ENCODE data around the gene ZNF865. TPM values are rescaled to one million over a fixed set of nuclear protein-coding genes. Genes with fewer than 3 reads are reported as not detected.

ZNF865 gene
- total and polyA plus RNA-seq, 10 of the 15 experiments (the other 5 are each of a cell fraction or from before 2014, with no cell fraction given): 0.02 to 18.3 (median 0.90) TPM

DNA sequence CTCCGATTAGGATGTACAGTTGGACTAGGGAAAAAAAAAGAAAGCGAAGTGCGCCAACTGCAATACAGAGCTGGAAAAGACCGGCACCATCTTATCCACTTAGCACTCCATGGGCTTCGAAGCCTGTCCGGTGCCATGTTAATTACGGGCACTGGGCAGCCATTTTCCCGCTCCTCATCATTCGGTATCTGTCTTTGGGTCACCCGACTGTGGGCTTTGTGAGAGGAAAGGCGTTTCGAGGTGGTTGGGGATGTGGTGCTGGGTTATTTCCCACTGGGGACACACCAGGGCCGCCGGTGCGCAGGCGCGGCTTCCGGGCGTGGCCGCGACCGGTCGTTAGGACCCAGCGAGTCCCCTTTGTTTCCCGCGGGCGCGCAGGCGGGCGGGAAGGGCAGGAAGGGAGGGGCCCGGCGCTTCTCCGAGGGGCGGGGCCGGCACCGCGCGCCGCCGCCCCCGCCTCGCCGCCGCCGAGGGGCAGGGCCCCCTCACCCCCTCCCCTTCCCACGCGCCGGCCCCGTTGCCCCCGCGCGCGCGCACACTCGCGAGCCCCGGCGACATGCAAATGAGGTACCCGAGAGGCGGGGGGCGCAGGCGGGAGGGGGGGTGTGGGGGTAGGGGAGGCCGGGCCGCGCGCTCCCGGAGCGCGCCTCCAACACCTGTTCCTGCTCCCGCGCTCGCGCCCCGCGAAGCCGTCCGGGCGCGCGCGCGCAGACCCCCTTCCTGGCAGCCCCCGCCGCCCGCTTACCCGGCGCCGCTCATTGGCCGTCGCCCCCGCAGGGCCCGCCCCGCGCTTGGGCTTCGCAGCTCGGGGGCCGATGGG is 5.4 kb upstream of the ZNF865 start, which contains the start of gene ZNF524 (continued):
- TF ChIP-seq, protein P1, sequence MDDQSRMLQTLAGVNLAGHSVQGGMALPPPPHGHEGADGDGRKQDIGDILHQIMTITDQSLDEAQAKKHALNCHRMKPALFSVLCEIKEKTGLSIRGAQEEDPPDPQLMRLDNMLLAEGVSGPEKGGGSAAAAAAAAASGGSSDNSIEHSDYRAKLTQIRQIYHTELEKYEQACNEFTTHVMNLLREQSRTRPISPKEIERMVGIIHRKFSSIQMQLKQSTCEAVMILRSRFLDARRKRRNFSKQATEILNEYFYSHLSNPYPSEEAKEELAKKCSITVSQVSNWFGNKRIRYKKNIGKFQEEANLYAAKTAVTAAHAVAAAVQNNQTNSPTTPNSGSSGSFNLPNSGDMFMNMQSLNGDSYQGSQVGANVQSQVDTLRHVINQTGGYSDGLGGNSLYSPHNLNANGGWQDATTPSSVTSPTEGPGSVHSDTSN (IDR thresholded peaks at IDR 0.05; ENCODE audit: insufficient replicate concordance, low read depth, low read length): no peak
- TF ChIP-seq, protein P2, sequence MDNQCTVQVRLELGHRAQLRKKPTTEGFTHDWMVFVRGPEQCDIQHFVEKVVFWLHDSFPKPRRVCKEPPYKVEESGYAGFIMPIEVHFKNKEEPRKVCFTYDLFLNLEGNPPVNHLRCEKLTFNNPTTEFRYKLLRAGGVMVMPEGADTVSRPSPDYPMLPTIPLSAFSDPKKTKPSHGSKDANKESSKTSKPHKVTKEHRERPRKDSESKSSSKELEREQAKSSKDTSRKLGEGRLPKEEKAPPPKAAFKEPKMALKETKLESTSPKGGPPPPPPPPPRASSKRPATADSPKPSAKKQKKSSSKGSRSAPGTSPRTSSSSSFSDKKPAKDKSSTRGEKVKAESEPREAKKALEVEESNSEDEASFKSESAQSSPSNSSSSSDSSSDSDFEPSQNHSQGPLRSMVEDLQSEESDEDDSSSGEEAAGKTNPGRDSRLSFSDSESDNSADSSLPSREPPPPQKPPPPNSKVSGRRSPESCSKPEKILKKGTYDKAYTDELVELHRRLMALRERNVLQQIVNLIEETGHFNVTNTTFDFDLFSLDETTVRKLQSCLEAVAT (IDR thresholded peaks at IDR 0.05): peak; percentile 77; the same call in 1 of the 2 replicates
- TF ChIP-seq CBX5 (IDR thresholded peaks at IDR 0.05; ENCODE audit: low read depth) (no peak), ETV6 (conservative IDR thresholded peaks at IDR 0.05 in 1 of 2, IDR thresholded peaks at IDR 0.05 in 1 of 2; ENCODE audit: borderline replicate concordance in 1 of 2, low read depth in 1 of 2) (no peak), ZNF274 (IDR thresholded peaks at IDR 0.05; ENCODE audit: insufficient read depth, insufficient read length) (no peak), MYC (IDR thresholded peaks at IDR 0.05; ENCODE audit: insufficient read depth, insufficient read length, insufficient replicate concordance, low read length, severe bottlenecking) (peak; percentile 49), BMI1 (IDR thresholded peaks at IDR 0.05; ENCODE audit: borderline replicate concordance) (no peak), CREB1 (IDR thresholded peaks at IDR 0.05; ENCODE audit: low read depth) (peak; percentile 45; the same call in 1 of the 2 replicates), NR2C2 (IDR thresholded peaks at IDR 0.05; ENCODE audit: borderline replicate concordance, control insufficient read depth, insufficient read length, low read depth) (no peak), NFXL1 (IDR thresholded peaks at IDR 0.05; ENCODE audit: borderline replicate concordance) (no peak), PML (IDR thresholded peaks at IDR 0.05; ENCODE audit: low read length) (peak; percentile 40; the same call in 1 of the 2 replicates), RB1 (IDR thresholded peaks at IDR 0.05; ENCODE audit: borderline replicate concordance) (peak; percentile 99), YBX1 (IDR thresholded peaks at IDR 0.05) (no peak)
- TF ChIP-seq, protein P3, sequence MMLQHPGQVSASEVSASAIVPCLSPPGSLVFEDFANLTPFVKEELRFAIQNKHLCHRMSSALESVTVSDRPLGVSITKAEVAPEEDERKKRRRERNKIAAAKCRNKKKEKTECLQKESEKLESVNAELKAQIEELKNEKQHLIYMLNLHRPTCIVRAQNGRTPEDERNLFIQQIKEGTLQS (IDR thresholded peaks at IDR 0.05; ENCODE audit: borderline replicate concordance, extremely low read depth, low read depth, low read length): no peak
- TF ChIP-seq, protein P4, sequence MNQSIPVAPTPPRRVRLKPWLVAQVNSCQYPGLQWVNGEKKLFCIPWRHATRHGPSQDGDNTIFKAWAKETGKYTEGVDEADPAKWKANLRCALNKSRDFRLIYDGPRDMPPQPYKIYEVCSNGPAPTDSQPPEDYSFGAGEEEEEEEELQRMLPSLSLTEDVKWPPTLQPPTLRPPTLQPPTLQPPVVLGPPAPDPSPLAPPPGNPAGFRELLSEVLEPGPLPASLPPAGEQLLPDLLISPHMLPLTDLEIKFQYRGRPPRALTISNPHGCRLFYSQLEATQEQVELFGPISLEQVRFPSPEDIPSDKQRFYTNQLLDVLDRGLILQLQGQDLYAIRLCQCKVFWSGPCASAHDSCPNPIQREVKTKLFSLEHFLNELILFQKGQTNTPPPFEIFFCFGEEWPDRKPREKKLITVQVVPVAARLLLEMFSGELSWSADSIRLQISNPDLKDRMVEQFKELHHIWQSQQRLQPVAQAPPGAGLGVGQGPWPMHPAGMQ (IDR thresholded peaks at IDR 0.05; ENCODE audit: borderline replicate concordance): no peak
- TF ChIP-seq, protein P5, sequence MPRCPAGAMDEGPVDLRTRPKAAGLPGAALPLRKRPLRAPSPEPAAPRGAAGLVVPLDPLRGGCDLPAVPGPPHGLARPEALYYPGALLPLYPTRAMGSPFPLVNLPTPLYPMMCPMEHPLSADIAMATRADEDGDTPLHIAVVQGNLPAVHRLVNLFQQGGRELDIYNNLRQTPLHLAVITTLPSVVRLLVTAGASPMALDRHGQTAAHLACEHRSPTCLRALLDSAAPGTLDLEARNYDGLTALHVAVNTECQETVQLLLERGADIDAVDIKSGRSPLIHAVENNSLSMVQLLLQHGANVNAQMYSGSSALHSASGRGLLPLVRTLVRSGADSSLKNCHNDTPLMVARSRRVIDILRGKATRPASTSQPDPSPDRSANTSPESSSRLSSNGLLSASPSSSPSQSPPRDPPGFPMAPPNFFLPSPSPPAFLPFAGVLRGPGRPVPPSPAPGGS (IDR thresholded peaks at IDR 0.05; ENCODE audit: borderline replicate concordance, insufficient read depth, low read depth, low read length, poor library complexity, severe bottlenecking): no peak
- TF ChIP-seq, protein P6, sequence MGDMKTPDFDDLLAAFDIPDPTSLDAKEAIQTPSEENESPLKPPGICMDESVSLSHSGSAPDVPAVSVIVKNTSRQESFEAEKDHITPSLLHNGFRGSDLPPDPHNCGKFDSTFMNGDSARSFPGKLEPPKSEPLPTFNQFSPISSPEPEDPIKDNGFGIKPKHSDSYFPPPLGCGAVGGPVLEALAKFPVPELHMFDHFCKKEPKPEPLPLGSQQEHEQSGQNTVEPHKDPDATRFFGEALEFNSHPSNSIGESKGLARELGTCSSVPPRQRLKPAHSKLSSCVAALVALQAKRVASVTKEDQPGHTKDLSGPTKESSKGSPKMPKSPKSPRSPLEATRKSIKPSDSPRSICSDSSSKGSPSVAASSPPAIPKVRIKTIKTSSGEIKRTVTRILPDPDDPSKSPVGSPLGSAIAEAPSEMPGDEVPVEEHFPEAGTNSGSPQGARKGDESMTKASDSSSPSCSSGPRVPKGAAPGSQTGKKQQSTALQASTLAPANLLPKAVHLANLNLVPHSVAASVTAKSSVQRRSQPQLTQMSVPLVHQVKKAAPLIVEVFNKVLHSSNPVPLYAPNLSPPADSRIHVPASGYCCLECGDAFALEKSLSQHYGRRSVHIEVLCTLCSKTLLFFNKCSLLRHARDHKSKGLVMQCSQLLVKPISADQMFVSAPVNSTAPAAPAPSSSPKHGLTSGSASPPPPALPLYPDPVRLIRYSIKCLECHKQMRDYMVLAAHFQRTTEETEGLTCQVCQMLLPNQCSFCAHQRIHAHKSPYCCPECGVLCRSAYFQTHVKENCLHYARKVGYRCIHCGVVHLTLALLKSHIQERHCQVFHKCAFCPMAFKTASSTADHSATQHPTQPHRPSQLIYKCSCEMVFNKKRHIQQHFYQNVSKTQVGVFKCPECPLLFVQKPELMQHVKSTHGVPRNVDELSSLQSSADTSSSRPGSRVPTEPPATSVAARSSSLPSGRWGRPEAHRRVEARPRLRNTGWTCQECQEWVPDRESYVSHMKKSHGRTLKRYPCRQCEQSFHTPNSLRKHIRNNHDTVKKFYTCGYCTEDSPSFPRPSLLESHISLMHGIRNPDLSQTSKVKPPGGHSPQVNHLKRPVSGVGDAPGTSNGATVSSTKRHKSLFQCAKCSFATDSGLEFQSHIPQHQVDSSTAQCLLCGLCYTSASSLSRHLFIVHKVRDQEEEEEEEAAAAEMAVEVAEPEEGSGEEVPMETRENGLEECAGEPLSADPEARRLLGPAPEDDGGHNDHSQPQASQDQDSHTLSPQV (IDR thresholded peaks at IDR 0.05): no peak
